GM19468 (cell line): ENCODE results near the gene SDK1.
"Not testable (repeated sequence)": the region's sequence is repeated elsewhere in the genome, so short reads cannot be mapped to it uniquely, and the experiment has no call there.

ENCODE experiments used
- ATAC-seq: cut with Tn5 transposase; IDR thresholded peaks from one replicate; pipeline ENCODE4 v1.9.1; 2021; ENCODE audit warnings: mild to moderate bottlenecking, moderate library complexity, moderate number of reproducible peaks; ENCODE audit not compliant: unreplicated experiment; ENCODE audit errors: extremely low read depth

The SDK1 gene

DNA sequence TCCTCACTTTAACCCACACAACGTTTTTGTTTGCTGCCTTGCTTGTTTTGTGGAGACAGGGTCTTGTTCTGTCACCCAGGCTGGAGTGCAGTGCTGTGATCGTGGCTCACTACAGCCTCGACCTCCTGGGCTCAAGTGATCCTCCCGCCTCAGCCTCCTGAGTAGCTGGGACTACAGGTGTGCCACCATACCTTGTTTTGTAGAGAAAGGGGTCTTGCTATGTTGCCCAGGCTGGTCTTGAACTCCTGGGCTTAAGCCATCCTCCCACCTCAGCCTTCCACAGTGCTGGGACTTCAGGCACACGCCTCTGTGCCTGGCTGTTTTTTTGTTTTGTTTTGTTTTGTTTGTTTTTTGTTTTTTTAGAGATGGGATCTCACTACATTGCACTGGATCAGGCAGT, 935.8 kb downstream of the SDK1 start:
- ATAC-seq: not testable (repeated sequence)

DNA sequence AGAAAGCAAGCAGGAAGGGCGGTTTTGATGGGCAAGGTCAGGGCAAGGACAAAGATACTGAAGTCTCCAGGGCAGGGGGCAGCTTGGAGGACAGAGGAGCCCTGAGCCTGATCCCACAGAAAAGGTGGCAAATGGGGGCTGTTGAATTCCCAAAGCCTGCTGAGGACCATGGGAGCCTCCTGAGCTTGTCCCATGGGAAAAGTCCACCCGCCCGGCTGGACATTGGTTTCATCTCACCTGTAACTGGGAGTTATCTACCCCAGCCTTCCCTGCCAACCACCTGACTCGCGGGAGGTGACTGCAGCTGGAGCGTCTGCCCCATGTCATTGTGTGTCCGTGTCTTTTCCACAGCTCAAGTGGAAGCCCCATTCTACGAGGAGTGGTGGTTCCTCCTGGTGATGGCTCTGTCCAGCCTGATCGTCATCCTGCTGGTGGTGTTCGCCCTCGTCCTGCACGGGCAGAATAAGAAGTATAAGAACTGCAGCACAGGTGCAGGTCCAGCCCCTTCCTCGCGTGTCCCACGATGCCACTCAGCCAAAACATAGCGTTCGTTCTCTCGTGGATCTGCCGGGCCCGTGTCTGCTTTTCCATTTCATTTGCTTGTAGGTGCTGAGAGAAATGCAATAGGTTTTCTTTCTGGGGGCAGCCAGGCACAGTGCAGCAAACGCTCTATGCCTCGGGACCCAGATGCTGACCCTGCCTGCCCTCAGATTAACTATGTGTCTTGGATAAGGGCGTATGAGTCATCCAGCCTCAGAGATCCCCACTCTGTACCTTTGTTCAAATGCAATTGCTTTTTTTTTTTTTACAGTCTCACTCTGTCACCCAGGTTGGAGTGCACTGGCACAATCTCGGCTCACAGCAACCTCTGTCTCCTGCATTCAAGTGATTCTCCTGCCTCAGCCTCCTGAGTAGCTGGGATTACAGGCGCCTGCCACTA, 936.5 kb downstream of the SDK1 start:
- ATAC-seq: no peak

DNA sequence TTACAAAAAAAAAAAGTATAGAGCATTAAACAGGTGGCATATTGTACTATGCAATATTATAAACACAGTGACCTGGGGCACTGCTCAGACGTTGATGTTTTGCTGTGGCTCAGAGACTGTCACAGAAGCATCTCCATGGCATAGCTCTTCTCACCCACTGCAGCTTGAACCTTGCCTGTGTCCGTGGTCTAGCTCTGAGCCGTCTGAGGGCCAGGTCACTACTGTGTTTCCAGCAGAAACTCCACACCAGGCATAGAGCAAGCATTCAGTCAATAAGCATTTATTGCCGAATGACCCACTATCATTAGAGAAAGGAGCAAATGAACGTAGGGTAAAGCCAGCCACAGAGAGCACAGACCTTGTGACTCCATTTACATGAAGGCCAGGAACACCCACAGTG, 937.8 kb downstream of the SDK1 start:
- no peak for ATAC-seq

DNA sequence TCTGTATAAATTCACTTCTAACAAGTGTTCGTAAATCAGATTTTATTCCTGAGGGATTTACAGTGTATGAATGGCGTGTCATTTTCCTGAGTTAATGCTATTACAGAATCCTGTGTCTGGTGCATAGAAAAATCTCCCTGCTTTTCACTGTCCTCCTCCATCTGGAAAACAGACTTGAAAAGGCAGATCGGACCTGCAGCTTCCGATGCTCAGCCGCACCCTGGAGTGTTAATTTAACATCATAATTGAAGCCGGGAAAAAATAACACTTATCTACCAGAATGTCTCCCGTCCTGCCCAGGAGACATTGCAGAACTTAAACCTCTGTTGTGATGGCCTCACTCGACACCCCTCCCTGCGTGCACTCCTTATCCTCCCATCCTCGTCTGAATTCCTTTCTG, 939.0 kb downstream of the SDK1 start:
- ATAC-seq: no peak

DNA sequence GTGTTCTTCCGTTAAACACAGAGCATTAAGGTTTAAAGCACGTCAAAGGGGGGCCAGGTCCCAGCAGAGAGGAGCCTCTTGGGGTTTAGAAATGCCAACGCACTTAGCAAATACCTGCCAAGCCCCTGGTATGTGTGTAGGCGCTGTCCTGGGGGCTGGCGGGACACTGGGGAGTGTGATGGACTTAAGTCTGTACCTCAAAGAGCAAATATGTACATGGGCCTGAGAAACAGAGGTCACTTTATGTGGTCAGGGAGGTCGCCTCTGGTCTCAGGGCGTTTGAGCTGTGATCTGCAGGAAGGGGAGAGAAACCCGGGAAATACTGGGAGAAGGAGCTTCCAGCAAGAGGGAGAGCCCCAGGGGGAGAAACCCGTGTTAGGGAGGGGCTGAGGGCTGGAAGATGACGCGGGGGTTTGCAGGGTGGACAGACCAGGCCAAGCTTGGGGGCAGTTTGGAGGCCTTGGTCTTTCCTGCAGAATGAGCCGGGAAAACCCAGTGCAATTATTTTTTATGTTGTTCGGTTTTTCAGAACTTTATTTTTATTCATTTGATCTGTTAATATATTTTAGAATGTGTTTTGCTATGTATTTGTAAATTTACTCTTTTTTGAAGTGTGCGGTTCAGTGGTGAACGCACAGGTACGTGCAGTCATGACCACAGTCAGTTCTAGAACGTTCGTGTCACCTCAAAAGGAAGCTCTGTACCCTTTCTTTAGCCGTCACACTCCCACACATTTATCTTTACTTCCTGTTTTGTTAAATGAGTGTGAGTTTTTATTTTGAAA, 939.7 kb downstream of the SDK1 start:
- no peak for ATAC-seq

DNA sequence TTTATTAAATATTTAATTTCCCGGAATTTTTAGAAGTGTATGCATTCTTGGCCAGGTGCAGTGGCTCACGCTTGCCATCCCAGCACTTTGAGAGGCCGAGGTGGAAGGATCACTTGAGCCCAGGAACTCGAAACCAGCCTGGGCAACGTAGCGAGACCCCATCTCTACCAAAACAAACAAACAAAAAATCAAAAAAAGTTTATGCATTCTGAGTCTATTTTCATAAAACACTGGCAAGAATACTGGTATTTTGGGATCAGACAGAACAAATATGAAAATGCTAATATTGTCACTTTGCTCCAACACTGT, 940.2 kb downstream of the SDK1 start:
- ATAC-seq: no peak

DNA sequence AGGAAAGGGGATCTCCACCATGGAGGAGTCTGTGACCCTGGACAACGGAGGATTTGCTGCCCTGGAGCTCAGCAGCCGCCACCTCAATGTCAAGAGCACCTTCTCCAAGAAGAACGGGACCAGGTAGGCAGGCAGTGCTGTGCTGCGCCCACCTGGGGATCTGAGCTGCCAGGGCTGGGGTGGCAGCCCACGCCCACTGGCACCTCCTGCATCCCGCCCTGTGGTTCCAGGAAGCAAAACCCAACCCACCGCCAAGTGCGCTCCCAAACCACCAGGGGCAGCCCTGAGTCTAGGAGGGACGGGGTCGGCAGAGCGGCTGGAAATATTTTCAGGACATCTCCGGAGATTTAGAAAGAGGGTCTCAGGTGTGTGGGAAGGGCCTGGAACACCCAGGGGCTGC, 940.7 kb downstream of the SDK1 start:
- ATAC-seq: no peak

DNA sequence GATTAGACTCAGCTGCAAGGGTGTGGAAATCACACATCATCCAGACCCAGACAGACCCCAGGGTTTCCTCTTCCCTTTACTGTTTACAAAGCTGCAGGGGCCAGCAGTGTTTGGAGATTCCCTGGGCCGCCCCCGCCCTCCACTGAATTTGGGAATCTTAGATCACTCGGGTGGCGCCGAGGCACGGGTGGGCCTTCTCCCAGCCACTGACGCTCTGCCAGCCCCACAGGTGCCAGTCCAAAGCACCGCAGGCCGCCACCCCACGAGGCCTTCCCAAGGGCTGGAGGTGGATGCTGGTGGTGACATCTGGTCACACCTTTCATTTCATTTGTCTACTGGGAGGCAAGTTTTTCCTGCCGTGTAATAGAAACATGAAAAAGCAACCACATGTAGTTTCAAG, 941.7 kb downstream of the SDK1 start:
- no peak for ATAC-seq

DNA sequence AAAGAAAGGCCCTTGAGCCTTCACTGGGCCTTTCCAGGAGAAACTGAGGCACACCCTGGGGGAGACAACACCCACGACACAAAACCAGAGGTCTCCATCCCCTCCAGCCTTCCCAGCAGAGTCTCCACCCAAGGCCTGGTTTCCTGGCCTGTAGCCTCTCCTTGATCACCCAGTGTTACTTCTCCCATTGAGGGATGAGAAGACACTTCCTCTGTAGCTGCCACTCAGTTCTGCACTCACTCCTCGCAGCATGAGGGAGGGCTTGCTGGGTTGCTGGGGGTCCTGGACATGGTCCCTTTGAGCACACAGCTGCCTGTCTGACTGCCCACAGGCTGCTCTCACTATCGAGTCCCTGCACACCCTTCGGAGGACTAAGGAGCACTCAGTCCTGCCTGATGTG, 943.0 kb downstream of the SDK1 start:
- ATAC-seq: no peak

DNA sequence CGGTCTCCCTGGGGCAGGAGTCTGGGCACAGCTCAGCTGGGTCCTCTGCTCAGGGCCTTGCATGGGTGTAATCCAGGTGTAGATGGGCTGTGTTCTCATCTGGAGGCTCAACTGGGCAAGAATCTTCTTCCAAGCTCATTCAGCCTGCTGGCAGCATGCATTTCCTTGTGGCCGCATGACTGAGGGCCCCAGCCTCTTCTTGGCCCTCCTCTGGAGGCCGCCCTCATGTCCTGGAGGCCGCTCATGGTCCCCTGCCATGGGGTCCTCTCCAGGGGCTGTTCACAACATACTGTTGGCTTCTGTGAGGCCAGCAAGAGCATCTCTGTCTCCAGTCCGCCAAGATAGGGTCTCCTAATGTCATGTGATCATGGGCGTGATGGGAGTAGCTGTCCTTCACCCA, 943.6 kb downstream of the SDK1 start:
- ATAC-seq: no peak

DNA sequence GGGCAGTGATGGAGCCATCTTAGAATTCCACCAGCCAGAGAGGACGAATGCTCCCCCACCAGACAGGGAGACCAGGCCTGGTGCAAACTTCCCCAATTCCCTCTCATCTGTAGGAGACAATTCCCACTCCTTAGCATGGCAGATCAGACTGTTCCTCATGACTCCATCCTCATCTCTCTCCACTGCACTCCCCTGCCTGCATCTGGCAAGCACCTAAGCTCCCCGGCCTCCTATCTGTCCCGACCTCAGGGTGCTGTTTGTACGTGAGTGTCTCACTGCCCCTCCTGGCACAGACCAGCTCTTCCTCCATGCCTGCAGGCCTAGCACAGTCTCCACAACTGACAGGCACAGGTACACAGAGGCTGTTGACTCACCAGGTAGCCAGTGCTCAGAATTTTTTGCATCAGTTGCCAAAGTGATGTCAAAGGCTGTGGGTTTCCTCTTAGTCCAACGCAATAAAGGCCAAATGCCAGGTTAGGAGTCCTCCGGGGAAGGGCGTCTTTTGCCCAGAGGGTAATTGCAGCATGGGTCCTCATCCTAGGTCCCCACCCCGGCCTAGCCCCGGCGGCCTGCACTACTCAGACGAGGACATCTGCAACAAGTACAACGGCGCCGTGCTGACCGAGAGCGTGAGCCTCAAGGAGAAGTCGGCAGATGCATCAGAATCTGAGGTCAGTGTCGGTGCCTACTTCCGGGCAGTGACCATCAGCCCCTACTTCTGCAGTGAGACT, 944.2 kb downstream of the SDK1 start:
- ATAC-seq: no peak

DNA sequence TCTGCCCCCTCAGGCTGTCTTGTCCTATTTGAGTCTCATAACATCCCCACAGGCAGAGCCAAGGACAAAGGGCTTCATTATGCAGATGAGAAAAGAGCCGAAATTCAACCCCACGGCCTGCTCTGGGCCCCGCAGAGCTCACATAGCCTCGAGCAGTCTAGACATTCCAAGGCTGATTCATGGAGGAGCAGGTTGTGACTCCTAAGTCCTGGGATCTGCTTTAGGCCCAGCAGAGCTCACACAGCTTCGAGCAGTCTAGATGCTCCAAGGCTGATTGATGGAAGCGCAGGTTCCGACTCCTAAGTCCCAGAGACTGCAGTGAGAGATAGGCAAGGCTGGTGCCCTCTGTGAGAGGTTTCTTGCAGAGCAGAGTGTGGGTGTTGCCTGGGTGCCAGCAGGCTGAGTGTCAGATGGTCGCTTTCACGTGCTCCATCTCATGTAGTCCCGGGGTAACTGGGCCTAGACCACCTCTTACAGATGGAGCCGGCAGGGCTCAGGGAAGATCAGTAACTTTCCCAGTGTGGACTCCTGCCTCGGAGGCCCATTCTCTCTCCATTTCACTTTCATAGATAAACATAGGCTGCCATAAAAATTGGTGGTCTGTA, 944.9 kb downstream of the SDK1 start:
- no peak for ATAC-seq

DNA sequence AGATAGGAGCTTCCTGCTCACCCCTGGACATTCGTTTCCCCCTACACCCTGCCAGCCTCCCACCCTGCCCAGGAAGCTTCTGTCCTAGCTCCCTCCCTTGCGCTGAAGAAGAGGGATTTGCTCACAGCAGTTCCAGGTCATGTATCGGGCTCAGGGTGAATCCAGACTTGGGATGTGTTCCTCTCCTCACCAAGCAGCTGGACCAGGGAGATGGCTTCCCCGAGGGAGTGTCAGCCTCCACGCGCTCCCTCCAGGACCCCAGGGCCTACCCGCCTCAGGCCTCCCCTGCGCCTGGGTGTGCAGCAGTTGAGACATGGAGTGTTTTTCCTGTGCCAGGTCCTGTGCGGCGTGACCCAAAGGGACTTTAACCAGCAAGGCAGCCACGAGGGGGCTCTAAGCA, 945.5 kb downstream of the SDK1 start:
- ATAC-seq: no peak

DNA sequence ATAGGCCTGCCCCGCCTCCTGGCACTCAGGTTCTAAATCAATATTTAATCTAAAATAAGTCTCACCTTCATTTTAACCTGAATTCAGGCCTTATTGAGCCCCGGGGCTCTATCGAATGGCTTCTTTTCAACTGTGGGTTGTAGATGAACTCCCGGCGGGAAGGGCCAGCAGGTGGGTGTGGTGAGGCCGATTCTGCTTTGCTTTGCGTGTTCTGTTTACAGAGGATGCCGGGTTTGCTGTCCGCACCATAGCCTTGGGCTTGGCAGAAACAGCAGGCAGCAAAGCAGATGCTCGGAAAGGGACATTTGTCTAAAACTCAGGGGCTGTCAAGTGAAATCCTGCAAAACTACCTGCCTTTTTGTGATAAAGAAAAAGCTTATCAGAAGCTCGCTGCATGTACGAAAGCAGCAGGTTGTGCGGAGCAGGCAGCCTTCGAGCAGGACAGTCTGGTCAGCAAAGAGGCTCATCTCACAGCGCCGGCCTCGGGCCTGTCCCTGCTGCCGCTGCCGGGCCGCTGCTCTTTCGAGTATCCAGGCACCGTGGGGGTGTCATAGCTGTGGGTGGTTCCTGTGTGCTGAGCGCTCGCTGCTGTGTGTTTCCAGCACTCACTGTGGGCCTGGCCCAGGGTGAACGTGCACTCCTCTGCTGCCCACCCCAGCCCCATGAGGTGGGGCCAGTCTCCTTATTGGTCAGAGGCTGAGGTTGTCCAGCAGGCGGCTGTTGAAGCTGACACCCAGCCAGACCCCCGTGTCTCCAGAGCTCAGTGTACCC, 946.2 kb downstream of the SDK1 start:
- no peak for ATAC-seq

DNA sequence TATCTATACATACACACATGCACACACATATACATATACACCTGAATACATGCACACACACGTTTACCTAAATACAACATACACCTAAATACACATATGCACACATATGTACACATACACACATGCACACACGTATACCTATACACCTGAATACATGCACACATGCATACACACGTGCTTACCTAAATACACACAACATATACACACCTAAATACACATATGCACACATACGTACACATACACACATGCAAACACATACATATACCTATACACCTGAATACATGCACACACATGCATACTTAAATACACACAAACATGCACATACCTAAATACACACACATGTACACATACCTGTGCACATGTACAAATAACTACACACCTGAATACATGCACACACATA, 947.2 kb downstream of the SDK1 start:
- ATAC-seq: no peak

DNA sequence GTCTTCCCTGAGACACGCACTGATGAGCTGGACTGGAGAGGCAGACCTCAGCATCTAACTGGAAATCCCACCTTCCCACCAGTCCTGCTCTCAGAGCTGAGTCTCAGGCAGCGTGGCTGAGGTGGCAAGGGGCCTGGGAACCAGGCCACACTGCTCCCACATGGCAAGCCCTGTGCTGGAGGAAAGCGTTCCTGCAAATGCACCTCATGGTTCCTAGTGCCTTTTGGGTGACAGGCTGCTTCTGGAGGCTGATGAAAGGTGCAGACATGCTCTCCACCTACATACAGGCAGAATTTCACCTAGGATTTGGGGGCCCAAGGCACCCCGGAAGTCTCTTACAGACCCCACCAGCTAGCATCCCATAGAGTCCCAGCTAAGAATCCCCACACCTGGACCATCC, 948.2 kb downstream of the SDK1 start:
- ATAC-seq: no peak

DNA sequence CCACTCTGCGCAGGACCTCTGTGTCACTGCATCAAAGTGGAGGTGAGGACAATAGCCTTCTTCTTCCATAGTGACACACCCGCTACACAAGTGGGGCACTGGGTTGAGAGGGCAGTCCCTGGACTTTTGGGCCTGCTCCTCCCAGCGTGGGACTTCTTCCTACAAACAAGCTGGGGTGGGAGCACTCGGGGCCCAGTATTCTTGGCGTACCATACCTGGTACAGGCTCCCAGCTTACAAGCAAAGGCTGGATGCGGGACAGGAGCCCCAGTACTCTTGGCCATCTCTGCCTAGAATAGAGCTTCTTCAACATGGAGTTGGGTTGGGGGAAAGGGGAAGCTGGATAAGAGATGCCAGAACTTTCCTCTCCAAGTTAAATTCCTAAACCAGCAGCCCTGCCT, 954.3 kb downstream of the SDK1 start:
- no peak for ATAC-seq

DNA sequence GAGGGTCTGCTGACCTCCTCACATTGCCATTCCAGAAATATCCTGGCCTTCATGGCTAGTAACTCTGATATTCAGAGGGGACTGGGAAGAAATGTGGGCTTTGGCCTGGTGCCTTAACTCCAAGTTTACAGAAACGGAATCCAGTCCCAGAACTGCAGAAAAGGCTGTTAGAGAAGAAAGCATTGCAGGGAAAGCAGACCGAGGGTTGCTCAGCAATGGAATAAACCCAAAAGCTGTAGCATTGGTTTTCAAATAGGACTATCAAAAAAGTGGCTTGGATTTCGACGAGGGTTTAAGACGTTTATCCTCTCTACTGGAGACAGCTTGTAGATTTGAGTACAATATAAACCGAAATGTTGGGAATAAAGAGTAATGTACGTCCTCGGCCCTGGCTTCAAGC, 955.2 kb downstream of the SDK1 start:
- no peak for ATAC-seq

DNA sequence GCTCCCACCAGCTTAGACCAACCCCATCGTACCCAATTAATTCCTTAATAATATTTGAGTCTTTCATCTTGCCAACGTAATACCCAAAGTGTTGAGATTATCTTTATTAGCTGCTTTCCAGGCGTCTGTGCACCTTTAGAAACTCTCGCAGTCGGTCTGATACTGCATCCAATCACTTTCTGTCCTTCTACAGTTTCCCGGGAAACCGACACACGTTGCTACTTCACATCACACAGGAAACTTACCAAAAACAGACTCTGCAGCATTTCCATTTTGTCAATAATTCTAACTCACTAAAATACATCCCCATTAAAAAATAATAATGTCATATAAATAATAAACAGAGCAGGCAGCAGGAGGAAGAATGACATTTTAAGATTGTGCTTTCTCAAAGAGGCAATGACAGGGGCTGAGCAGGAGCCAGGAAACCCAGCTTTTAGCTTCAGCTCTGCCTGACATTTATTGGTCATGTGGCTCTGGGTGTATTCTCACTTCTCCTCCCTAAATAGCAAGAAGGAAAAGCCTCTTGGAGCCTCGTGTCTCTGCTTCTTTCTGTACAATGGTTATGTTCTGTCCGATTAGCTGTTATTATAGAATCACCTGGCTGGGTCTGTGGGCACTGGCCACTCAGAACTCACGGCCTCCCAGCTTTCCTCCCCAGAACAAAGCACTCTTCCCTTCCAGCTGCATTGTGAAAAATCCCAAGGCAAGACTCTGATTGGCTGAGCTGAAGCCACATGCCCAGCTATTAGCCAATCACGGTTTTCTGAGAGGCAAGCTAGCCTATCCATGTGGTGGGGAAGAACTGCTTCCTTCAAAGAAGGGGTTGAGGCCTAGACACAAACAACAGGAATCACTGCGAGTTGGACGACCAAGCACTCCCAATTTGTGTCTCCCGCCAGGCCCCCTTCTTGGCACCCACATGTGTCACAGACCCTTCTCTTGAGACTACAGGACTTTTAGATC, 956.4 kb downstream of the SDK1 start:
- ATAC-seq: no peak
